ENCODE results near the gene LINGO1. TPM values are rescaled to one million over a fixed set of nuclear protein-coding genes. Genes with fewer than 3 reads are reported as not detected.

The LINGO1 gene
- total and polyA plus RNA-seq, 9 of the 15 experiments (the other 6 are each of a cell fraction or from before 2014, with no cell fraction given): 0.07 to 15.3 (median 2.1) TPM

DNA sequence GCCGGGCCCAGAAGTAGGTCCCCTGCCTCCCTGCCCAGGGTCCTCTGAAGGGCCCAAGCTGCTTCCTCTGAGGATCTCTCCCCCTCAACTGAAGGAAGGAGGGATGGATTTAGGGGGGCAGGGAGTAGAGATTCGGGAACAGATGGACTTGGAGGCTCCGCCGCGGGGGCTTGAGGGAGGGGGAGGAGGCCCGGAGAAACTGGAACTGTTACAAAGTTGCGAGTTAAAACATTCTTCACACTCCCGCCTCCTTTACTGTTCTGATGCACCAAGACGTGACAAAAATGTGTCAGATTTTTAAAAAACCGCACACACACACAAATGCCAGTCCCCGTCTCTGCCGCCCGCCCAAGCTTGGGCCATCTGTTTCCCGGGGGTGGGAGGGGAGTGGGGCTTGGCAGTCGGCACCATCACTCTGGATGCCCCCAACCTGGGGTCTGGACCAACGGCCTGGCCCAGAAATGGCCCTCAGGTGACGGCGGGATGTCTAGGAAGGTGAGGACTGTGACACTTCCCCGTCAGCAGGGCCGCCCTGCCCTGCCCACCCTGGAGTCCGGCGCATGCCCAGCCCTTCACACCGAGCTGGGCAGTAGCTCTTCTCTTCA, 25.0 kb upstream of the LINGO1 start:
- intact Hi-C loops (cut with micrococcal nuclease): loop anchor here (1.0 kb wide), 1 partner anchor 24 kb away; no protein-coding TSS in a partner anchor

GRCh38 chr15:77656294-77656693, 23.6 kb upstream of the LINGO1 start:
- Histone ChIP-seq H3K4me1 (replicated peaks in 1 of 2; ENCODE audit: control insufficient read depth in 2 of 2, insufficient read depth in 2 of 2, low read length in 2 of 2) (peaks cover 0 to 16% of the 10 kb centered on the region in 2 experiments; a peak in 3 of 5 replicates), H2AFZ (ENCODE audit: low read depth, low read length) (no peak overlapping the region), H3K4me2 (ENCODE audit: insufficient read depth, low read length) (no peak overlapping the region), H3K9me1 (ENCODE audit: control insufficient read depth, insufficient read depth, low read length) (no peaks in the 10 kb centered on the region), H3K27ac (ENCODE audit: extremely low read depth, low read depth, low read length) (no peak overlapping the region), H3K4me3 (no peak overlapping the region), H3K36me3 (ENCODE audit: control insufficient read depth, insufficient read depth, low read length) (no peaks in the 10 kb centered on the region), H4K20me1 (replicated peaks; ENCODE audit: control insufficient read depth, insufficient read depth, low read length) (peaks cover 4% of the 10 kb centered on the region; the same call in 1 of the 2 replicates), H3K9me3 (replicated peaks; ENCODE audit: control insufficient read depth, insufficient read depth, low read depth, low read length) (no peaks in the 10 kb centered on the region), H3K27me3 (ENCODE audit: control insufficient read depth in 2 of 2, insufficient read depth in 2 of 2, low read length in 2 of 2) (peaks cover 18 to 76% of the 10 kb centered on the region in 2 experiments), H3K79me2 (ENCODE audit: control insufficient read depth, insufficient read depth, low read length) (no peaks in the 10 kb centered on the region), H3K9ac (ENCODE audit: insufficient read depth in 1 of 2, low read depth in 2 of 2, low read length in 2 of 2) (no peak overlapping the region)
- FAIRE-seq (no peak), DNase-seq (ENCODE audit: extremely low read depth in 1 of 4, low spot score in 3 of 4) (no peak), ATAC-seq (no peak)
- intact Hi-C loops (cut with micrococcal nuclease) (no loop called here), in situ Hi-C loops (cut with MboI) (no loop called here)
- WGBS (ENCODE audit: insufficient coverage, low coverage, missing lambda C conversion rate): 4% methylated on average over 11 of the region's 12 CpGs
- POLR2A ChIA-PET: interaction anchor here (0.6 to 0.8 kb wide), 2 partner anchors 16 to 31 kb away, joined by 3 read pairs; no protein-coding TSS in a partner anchor
- CTCF ChIA-PET (ENCODE audit: low intra/inter-chr PET ratio): interaction anchor here (1.0 kb wide), 1 partner anchor 168 kb away, joined by 3 read pairs; no protein-coding TSS in a partner anchor
- 0 out of 2 replicates have a peak, but pooled peaks have one; percentile 5 for TF ChIP-seq RFX1 (IDR thresholded peaks at IDR 0.05)
- TF ChIP-seq SPI1 (IDR thresholded peaks at IDR 0.05; ENCODE audit: borderline replicate concordance, low read depth, low read length): peak; percentile 56; the same call in 1 of the 2 replicates
- no peak for TF ChIP-seq ZBED1 (IDR thresholded peaks at IDR 0.05)
- BruUV-seq (replicated peaks): no TSS peak

More for the DNA sequence above, 25.0 kb upstream of the LINGO1 start:
- Histone ChIP-seq H3K9me1 (ENCODE audit: control insufficient read depth, insufficient read depth, low read length) (no peaks in the 10 kb centered on the region), H3K4me3 (no peak overlapping the region), H3K27ac (ENCODE audit: extremely low read depth, low read depth, low read length) (no peak overlapping the region), H4K20me1 (replicated peaks; ENCODE audit: control insufficient read depth, insufficient read depth, low read length) (peaks cover 4% of the 10 kb centered on the region; the same call in 1 of the 2 replicates), H3K9me3 (replicated peaks; ENCODE audit: control insufficient read depth, insufficient read depth, low read depth, low read length) (no peaks in the 10 kb centered on the region), H3K9ac (ENCODE audit: insufficient read depth in 1 of 2, low read depth in 2 of 2, low read length in 2 of 2) (no peak overlapping the region), H2AFZ (ENCODE audit: low read depth, low read length) (no peak overlapping the region), H3K4me2 (ENCODE audit: insufficient read depth, low read length) (no peak overlapping the region), H3K27me3 (ENCODE audit: control insufficient read depth in 2 of 2, insufficient read depth in 2 of 2, low read length in 2 of 2) (peaks cover 14 to 65% of the 10 kb centered on the region in 2 experiments; a peak in 4 of 5 replicates), H3K79me2 (ENCODE audit: control insufficient read depth, insufficient read depth, low read length) (no peaks in the 10 kb centered on the region), H3K4me1 (replicated peaks in 1 of 2; ENCODE audit: control insufficient read depth in 2 of 2, insufficient read depth in 2 of 2, low read length in 2 of 2) (peaks cover 0 to 16% of the 10 kb centered on the region in 2 experiments; a peak in 3 of 5 replicates), H3K36me3 (ENCODE audit: control insufficient read depth, insufficient read depth, low read length) (no peaks in the 10 kb centered on the region)
- BruUV-seq (replicated peaks): no TSS peak
- ChIA-PET CTCF (ENCODE audit: low intra/inter-chr PET ratio) (no interaction called here), POLR2A (interaction anchor here (0.6 kb wide), 2 partner anchors 9 to 224 kb away, joined by 3 read pairs; no protein-coding TSS in a partner anchor)
- in situ Hi-C loops (cut with MboI): no loop called here
- TF ChIP-seq NRF1 (conservative IDR thresholded peaks at IDR 0.05 in 1 of 2, IDR thresholded peaks at IDR 0.05 in 1 of 2) (0 out of 4 replicates have a peak, but pooled peaks of 1 of the 2 experiments have one; percentile 22), HDAC2 (IDR thresholded peaks at IDR 0.05) (no peak), KDM1A (IDR thresholded peaks at IDR 0.05) (peak in 1 of 2 experiments; percentile 22; a peak in 1 of 4 replicates), SMARCA5 (IDR thresholded peaks at IDR 0.05) (no peak)
- 5% methylated on average over 14 of the region's 23 CpGs for WGBS (ENCODE audit: insufficient coverage, low coverage, missing lambda C conversion rate)
- no peak for DNase-seq (ENCODE audit: extremely low read depth in 1 of 4, low spot score in 3 of 4)
- ATAC-seq: no peak
- no peak for FAIRE-seq
